ENCODE results near the gene HJURP. TPM values are rescaled to one million over a fixed set of nuclear protein-coding genes. Genes with fewer than 3 reads are reported as not detected.

HJURP gene
- total and polyA plus RNA-seq, 2 donors (not counting 3 experiments of a cell fraction or from before 2014, with no cell fraction given) = 34.4 to 60.9 TPM

DNA sequence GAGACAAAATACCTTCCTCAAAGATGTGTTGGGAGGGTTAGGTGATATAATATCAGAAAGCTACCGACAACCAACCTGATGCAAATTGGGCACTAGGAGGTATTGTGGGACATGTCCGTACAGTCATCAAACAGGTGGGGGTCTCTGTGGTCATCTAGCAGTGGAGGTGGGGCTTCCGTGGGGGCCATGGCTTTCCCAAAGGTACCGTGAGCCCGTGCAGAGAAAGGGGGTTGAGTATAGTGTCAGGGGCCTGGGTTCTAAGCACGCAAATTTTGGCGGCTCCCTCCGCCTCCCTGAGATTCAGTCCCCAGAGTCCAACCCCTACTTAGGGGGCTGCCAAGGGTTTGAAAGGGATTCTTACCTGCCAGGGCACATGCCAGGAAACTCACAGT lies 32.6 kb downstream of the HJURP start:
- TF ChIP-seq, protein P1, sequence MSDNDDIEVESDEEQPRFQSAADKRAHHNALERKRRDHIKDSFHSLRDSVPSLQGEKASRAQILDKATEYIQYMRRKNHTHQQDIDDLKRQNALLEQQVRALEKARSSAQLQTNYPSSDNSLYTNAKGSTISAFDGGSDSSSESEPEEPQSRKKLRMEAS (IDR thresholded peaks at IDR 0.05; ENCODE audit: insufficient read depth, insufficient read length) = no peak
- TF ChIP-seq GATA2 (IDR thresholded peaks at IDR 0.05; ENCODE audit: insufficient read depth, insufficient read length, low read depth, low read length) = no peak
- no peak for TF ChIP-seq POLR2AphosphoS5 (IDR thresholded peaks at IDR 0.05; ENCODE audit: insufficient read depth, low read depth, low read length)
- no peak for TF ChIP-seq POLR2A (IDR thresholded peaks at IDR 0.05; ENCODE audit: low read depth, low read length)
- no peak for TF ChIP-seq EZH2 (IDR thresholded peaks at IDR 0.05; ENCODE audit: borderline replicate concordance, low read depth, low read length, severe bottlenecking)
- TF ChIP-seq JUN (IDR thresholded peaks at IDR 0.05; ENCODE audit: borderline replicate concordance, insufficient read depth, insufficient read length, low read depth) = no peak
- TF ChIP-seq MYC (IDR thresholded peaks at IDR 0.05; ENCODE audit: low read depth, low read length) = no peak
- TF ChIP-seq, protein P2, sequence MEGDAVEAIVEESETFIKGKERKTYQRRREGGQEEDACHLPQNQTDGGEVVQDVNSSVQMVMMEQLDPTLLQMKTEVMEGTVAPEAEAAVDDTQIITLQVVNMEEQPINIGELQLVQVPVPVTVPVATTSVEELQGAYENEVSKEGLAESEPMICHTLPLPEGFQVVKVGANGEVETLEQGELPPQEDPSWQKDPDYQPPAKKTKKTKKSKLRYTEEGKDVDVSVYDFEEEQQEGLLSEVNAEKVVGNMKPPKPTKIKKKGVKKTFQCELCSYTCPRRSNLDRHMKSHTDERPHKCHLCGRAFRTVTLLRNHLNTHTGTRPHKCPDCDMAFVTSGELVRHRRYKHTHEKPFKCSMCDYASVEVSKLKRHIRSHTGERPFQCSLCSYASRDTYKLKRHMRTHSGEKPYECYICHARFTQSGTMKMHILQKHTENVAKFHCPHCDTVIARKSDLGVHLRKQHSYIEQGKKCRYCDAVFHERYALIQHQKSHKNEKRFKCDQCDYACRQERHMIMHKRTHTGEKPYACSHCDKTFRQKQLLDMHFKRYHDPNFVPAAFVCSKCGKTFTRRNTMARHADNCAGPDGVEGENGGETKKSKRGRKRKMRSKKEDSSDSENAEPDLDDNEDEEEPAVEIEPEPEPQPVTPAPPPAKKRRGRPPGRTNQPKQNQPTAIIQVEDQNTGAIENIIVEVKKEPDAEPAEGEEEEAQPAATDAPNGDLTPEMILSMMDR (IDR thresholded peaks at IDR 0.05; ENCODE audit: extremely low read depth in 1 of 2, insufficient read depth in 1 of 2, low read depth in 1 of 2, low read length in 2 of 2) = no peak
- TF ChIP-seq FOS (IDR thresholded peaks at IDR 0.05; ENCODE audit: borderline replicate concordance, insufficient read depth, low read length) = no peak
- Histone ChIP-seq H3K27me3 (ENCODE audit: control insufficient read depth in 2 of 2, insufficient read depth in 2 of 2, low read length in 2 of 2) (no peaks in the 10 kb centered on the region), H3K4me2 (ENCODE audit: insufficient read depth, low read length) (no peak overlapping the region), H3K36me3 (ENCODE audit: control insufficient read depth in 2 of 2, extremely low read depth in 1 of 2, insufficient read depth in 2 of 2, low read length in 2 of 2) (no peaks in the 10 kb centered on the region), H3K4me1 (ENCODE audit: control insufficient read depth, extremely low read depth, insufficient read depth, low read length) (no peaks in the 10 kb centered on the region), H4K20me1 (replicated peaks; ENCODE audit: control insufficient read depth, extremely low read depth, insufficient read depth, low read length) (no peaks in the 10 kb centered on the region), H3K79me2 (ENCODE audit: control insufficient read depth, insufficient read depth, low read length) (no peaks in the 10 kb centered on the region), H3K9me1 (replicated peaks; ENCODE audit: control insufficient read depth, extremely low read depth, insufficient read depth, low read length) (no peaks in the 10 kb centered on the region), H3K4me3 (replicated peaks in 1 of 3; ENCODE audit: insufficient read depth in 1 of 3, low read depth in 1 of 3, low read length in 3 of 3) (no peak overlapping the region), H3K27ac (ENCODE audit: insufficient read depth, low read depth, low read length) (no peak overlapping the region), H3K9me3 (replicated peaks; ENCODE audit: control insufficient read depth, insufficient read depth, low read length) (no peaks in the 10 kb centered on the region), H2AFZ (ENCODE audit: low read depth, low read length) (no peak overlapping the region), H3K9ac (replicated peaks; ENCODE audit: extremely low read depth, insufficient read depth, low read length) (no peak overlapping the region)
- dilution Hi-C loops (cut with MboI; ENCODE audit: extremely low pct_ligation_motif_present, low sequenced_read_pairs) = no loop called here
- CTCF ChIA-PET = no interaction called here
- no TSS peak for BruUV-seq (replicated peaks)
- POLR2A ChIA-PET = no interaction called here
- FAIRE-seq (no peak), DNase-seq (ENCODE audit: low read depth, low spot score) (no peak)
- intact Hi-C loops (cut with micrococcal nuclease) = no loop called here
